Colonic mucosa (tissue), 4 donors: Measurements from ENCODE around the gene ARF3. TPM values are rescaled to one million over a fixed set of nuclear protein-coding genes. Genes with fewer than 3 reads are reported as not detected.

Experiments
- DNase-seq: peaks from one replicate; pipeline ENCODE4 v3.0.0-alpha.2; 2020
- H3K27ac ChIP-seq: fragments of 200-600 bp; one replicate; pipeline ENCODE4 v1.8.0; 2021
- H3K27me3 ChIP-seq: fragments of 200-600 bp; one replicate; pipeline ENCODE4 v1.8.0; 2021
- H3K36me3 ChIP-seq: fragments of 200-600 bp; one replicate; pipeline ENCODE4 v1.8.0; 2021
- H3K4me1 ChIP-seq: fragments of 200-600 bp; one replicate; pipeline ENCODE4 v1.8.0; 2021; ENCODE audit warnings: mild to moderate bottlenecking
- H3K4me3 ChIP-seq: fragments of 200-600 bp; one replicate; pipeline ENCODE4 v1.8.0; 2021
- H3K9ac ChIP-seq, 2 donors: one replicate each; pipeline ENCODE4 v1.7.0; 2013; ENCODE audit warnings: control low read depth in 2 of 2, low read depth in 2 of 2, low read length in 2 of 2
- H3K9me3 ChIP-seq: fragments of 200-600 bp; one replicate; pipeline ENCODE4 v1.8.0; 2021
- CTCF ChIP-seq: fragments of 200-600 bp; IDR thresholded peaks from one replicate; pipeline ENCODE4 v1.8.0; 2022; ENCODE audit warnings: antibody characterized with exemption, mild to moderate bottlenecking
- intact Hi-C: fragments of 100-400 bp; cut with DNase I; formaldehyde crosslinking; loops from one replicate; pipeline ENCODE4 v1.14.1; 2022
- total RNA-seq, 2 donors: library from RNA; stranded (reverse); fragmentation: NEBNext Ultra II Directional in 1 of 2; extraction: Animal tissue kit (Norgen Biotek cat#: 25700) in 1 of 2; gene quantifications; one replicate each; pipeline ENCODE4 v1.2.1, GENCODE V29; 2021
- donor health status: healthy.
- donor health status: DM: no; HTN: no; CAD: no.
- donor health status: DM: no; HTN: no; CAD: no.

ARF3 gene
- total RNA-seq, 2 donors from 2014 or later = 255 to 261 TPM

- Histone ChIP-seq H3K36me3 (no peaks in the 10 kb centered on the region), H3K27me3 (no peaks in the 10 kb centered on the region), H3K27ac (peak overlapping the region; percentile 72), H3K4me1 (peaks cover 7% of the 10 kb centered on the region), H3K4me3 (no peak overlapping the region), H3K9ac (no peak overlapping the region), H3K9me3 (no peaks in the 10 kb centered on the region)
- no peak for TF ChIP-seq CTCF
- DNase-seq = peak; percentile 74
- intact Hi-C loops = no loop called here
Observed at GRCh38 chr12:48947727-48948126, 9.6 kb downstream of the ARF3 start.

- peaks cover 7% of the 10 kb centered on the region for H3K4me1 ChIP-seq
- H3K27ac ChIP-seq = peak overlapping the region; percentile 72
- no peaks in the 10 kb centered on the region for H3K36me3 ChIP-seq
- no peaks in the 10 kb centered on the region for H3K27me3 ChIP-seq
- intact Hi-C loops = no loop called here
- no peak overlapping the region for H3K4me3 ChIP-seq
- peak overlapping the region in 1 of 2 donors; percentile 8 for H3K9ac ChIP-seq
- TF ChIP-seq CTCF = no peak
- H3K9me3 ChIP-seq = no peaks in the 10 kb centered on the region
- no peak for DNase-seq
Observed at GRCh38 chr12:48946943-48947342, 10.3 kb downstream of the ARF3 start.

- intact Hi-C loops = no loop called here
- no peak for TF ChIP-seq CTCF
- DNase-seq = peak; percentile 55
- Histone ChIP-seq H3K27ac (peak overlapping the region; percentile 72), H3K9ac (peak overlapping the region in 1 of 2 donors; percentile 8), H3K36me3 (peaks cover 2% of the 10 kb centered on the region), H3K27me3 (no peaks in the 10 kb centered on the region), H3K4me3 (no peak overlapping the region), H3K4me1 (peaks cover 7% of the 10 kb centered on the region), H3K9me3 (no peaks in the 10 kb centered on the region)
Observed at GRCh38 chr12:48946205-48946604, 11.1 kb downstream of the ARF3 start.

GRCh38 chr12:48943221-48943620 lies 14.1 kb downstream of the ARF3 start:
- no peaks in the 10 kb centered on the region for H3K9me3 ChIP-seq
- no peak overlapping the region for H3K4me3 ChIP-seq
- H3K27ac ChIP-seq = no peak overlapping the region
- no peak overlapping the region for H3K9ac ChIP-seq
- no peak for DNase-seq
- intact Hi-C loops = no loop called here
- peaks cover 7% of the 10 kb centered on the region for H3K4me1 ChIP-seq
- no peak for TF ChIP-seq CTCF
- H3K36me3 ChIP-seq = peaks cover 8% of the 10 kb centered on the region
- H3K27me3 ChIP-seq = no peaks in the 10 kb centered on the region

- peaks cover 20% of the 10 kb centered on the region for H3K36me3 ChIP-seq
- no peak for DNase-seq
- intact Hi-C loops = no loop called here
- no peaks in the 10 kb centered on the region for H3K27me3 ChIP-seq
- H3K9me3 ChIP-seq = no peaks in the 10 kb centered on the region
- H3K9ac ChIP-seq = no peak overlapping the region
- TF ChIP-seq CTCF = no peak
- H3K4me1 ChIP-seq = no peaks in the 10 kb centered on the region
- no peak overlapping the region for H3K4me3 ChIP-seq
- H3K27ac ChIP-seq = no peak overlapping the region
Observed at GRCh38 chr12:48940181-48940580, 17.1 kb downstream of the ARF3 start.
